ENCODE data around the gene USP49. TPM values are rescaled to one million over a fixed set of nuclear protein-coding genes. Genes with fewer than 3 reads are reported as not detected.
A peak's percentile ranks its signal among the peaks of the same experiment; 100 is the strongest.

Gene USP49
- total RNA-seq, 3 donors from 2014 or later (not counting 1 experiment from before 2014, with no cell fraction given) = 6.4 to 15.1 (median 11.5) TPM

- under 1% methylated on average over 87 of the region's 87 CpGs for WGBS (ENCODE audit: insufficient coverage)
- peaks cover 55 to 67% of the 10 kb centered on the region in 2 donors for H3K4me1 Mint-ChIP-seq
- Histone ChIP-seq H3K4me1 (ENCODE audit: control insufficient read depth, insufficient read depth, low read length) (peaks cover 61% of the 10 kb centered on the region), H3K9me3 (ENCODE audit: control insufficient read depth, insufficient read depth, low read length) (no peaks in the 10 kb centered on the region), H3K27me3 (ENCODE audit: control insufficient read depth, insufficient read depth, low read length) (no peaks in the 10 kb centered on the region), H3K36me3 (ENCODE audit: control insufficient read depth, insufficient read depth, low read length) (peaks cover 19% of the 10 kb centered on the region), H3K27ac (ENCODE audit: low read length) (peak within 1 kb of the TSS; percentile 62), H3K4me3 (ENCODE audit: low read length) (peak within 1 kb of the TSS; percentile 92)
- H3K27ac Mint-ChIP-seq = peak within 1 kb of the TSS; percentile 88 to 95
- peak; percentile 85 to 93 (median 90) for ATAC-seq
- no peaks in the 10 kb centered on the region for H3K9me3 Mint-ChIP-seq
- no peak for TF ChIP-seq CTCF (IDR thresholded peaks at IDR 0.05)
- H3K27me3 Mint-ChIP-seq (ENCODE audit: low read depth in 2 of 2) = no peaks in the 10 kb centered on the region
- H3K36me3 Mint-ChIP-seq = peaks cover 3% of the 10 kb centered on the region
- intact Hi-C loops (cut with micrococcal nuclease) = no loop called here
- peak within 1 kb of the TSS; percentile 97 for H3K4me3 Mint-ChIP-seq
- DNase-seq = peak; percentile 83 to 91
These were observed 46.3 kb upstream of the USP49 start, which contains the start of gene CCND3 for GRCh38 chr6:41941280-41942066. Gene CCND3 (minus strand): TSS chr6:41941808. CDS start chr6:41941649, 159 bp downstream.

DNA sequence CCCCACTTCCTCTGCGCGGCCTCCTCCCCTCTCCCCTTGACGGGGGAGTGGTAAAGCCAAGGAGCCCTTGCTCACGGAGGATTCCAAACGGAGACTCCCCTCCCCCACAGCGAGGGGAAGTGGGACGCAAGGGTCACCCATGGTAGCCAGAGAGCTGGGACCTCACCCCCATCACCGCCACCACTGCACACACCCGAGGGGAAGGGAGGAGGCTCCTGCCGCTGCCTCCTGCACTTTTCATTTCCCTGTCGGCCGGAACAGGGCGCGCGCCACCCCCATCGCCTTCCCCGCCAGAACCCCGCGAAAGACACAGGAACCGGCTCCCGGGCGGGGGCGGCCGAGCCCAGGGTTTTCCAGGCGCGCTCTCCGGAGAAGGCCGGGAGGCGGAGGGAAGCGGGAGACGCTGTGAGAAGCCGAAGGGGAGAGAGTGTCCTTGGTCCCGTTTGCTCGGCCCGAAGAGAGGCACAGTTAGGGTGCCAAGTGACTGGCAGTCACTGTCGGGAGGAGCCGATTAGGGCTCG is 45.6 kb upstream of the USP49 start:
- no peak for ATAC-seq
- no peak for TF ChIP-seq CTCF (IDR thresholded peaks at IDR 0.05)
- peak; percentile 38 to 68 for DNase-seq
- WGBS (ENCODE audit: insufficient coverage) = under 1% methylated on average over 34 of the region's 38 CpGs
- H3K27ac Mint-ChIP-seq = peak overlapping the region; percentile 88 to 95
- H3K36me3 ChIP-seq (ENCODE audit: control insufficient read depth, insufficient read depth, low read length) = peaks cover 23% of the 10 kb centered on the region
- peak overlapping the region; percentile 92 for H3K4me3 ChIP-seq (ENCODE audit: low read length)
- no peaks in the 10 kb centered on the region for H3K27me3 Mint-ChIP-seq (ENCODE audit: low read depth in 2 of 2)
- H3K4me3 Mint-ChIP-seq = peak overlapping the region; percentile 97
- no peaks in the 10 kb centered on the region for H3K27me3 ChIP-seq (ENCODE audit: control insufficient read depth, insufficient read depth, low read length)
- intact Hi-C loops (cut with micrococcal nuclease) = no loop called here
- peak overlapping the region; percentile 61 for H3K27ac ChIP-seq (ENCODE audit: low read length)
- no peaks in the 10 kb centered on the region for H3K9me3 Mint-ChIP-seq
- peaks cover 62% of the 10 kb centered on the region for H3K4me1 ChIP-seq (ENCODE audit: control insufficient read depth, insufficient read depth, low read length)
- H3K36me3 Mint-ChIP-seq = peaks cover 7% of the 10 kb centered on the region
- H3K9me3 ChIP-seq (ENCODE audit: control insufficient read depth, insufficient read depth, low read length) = no peaks in the 10 kb centered on the region
- peaks cover 58 to 70% of the 10 kb centered on the region in 2 donors for H3K4me1 Mint-ChIP-seq

DNA sequence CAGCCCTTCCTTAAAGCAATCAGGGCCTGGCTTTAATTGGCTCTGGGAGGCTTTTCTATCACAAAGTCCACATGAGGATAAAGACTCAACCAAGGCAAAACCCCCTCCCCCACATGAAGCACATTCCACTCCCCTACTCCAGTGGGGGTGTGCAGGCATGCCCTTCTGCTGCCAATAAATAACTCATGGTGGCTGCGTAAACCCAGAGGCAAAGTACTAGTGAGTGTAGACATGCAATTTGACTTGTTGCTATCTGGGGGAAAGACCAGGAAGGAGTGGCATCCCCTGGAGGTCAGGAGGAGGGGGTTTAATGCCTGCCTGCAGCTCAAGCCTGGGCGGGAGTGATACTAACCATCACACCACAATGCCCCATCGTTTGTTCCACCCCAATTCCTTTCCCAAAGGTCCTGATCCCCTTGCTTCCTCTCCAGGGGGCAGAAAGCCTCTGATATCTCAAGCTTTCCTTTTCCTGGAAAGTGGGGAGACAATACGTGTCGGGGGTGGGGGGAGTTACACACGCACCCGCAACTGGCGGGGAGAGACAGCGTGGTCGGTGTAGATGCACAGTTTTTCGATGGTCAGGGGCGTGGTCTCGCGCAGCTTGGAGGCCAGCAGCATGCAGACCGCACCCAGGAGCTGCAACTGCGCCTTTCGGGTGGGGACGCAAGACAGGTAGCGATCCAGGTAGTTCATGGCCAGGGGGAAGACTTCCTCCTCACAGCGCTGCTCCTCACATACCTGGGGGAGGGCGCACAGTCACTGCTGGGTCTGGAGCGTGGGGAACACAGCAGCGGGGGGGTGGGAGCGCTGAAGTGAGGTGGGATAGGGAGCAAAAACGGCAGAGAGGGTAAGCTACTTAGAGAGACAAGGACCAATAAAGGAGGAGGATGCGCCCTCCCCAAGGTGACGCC is 44.9 kb upstream of the USP49 start:
- peak overlapping the region; percentile 88 to 95 for H3K27ac Mint-ChIP-seq
- peaks cover 30% of the 10 kb centered on the region for H3K36me3 ChIP-seq (ENCODE audit: control insufficient read depth, insufficient read depth, low read length)
- H3K27me3 ChIP-seq (ENCODE audit: control insufficient read depth, insufficient read depth, low read length) = no peaks in the 10 kb centered on the region
- no peak for TF ChIP-seq CTCF (IDR thresholded peaks at IDR 0.05)
- peaks cover 60 to 70% of the 10 kb centered on the region in 2 donors for H3K4me1 Mint-ChIP-seq
- ATAC-seq = no peak
- WGBS (ENCODE audit: insufficient coverage) = 7% methylated on average over 24 of the region's 27 CpGs
- peaks cover 69% of the 10 kb centered on the region for H3K4me1 ChIP-seq (ENCODE audit: control insufficient read depth, insufficient read depth, low read length)
- peak overlapping the region; percentile 92 for H3K4me3 ChIP-seq (ENCODE audit: low read length)
- H3K9me3 Mint-ChIP-seq = no peaks in the 10 kb centered on the region
- H3K27ac ChIP-seq (ENCODE audit: low read length) = peak overlapping the region; percentile 61
- no peaks in the 10 kb centered on the region for H3K27me3 Mint-ChIP-seq (ENCODE audit: low read depth in 2 of 2)
- H3K9me3 ChIP-seq (ENCODE audit: control insufficient read depth, insufficient read depth, low read length) = no peaks in the 10 kb centered on the region
- H3K36me3 Mint-ChIP-seq = peaks cover 7% of the 10 kb centered on the region
- peak overlapping the region; percentile 97 for H3K4me3 Mint-ChIP-seq
- peak; percentile 25 to 31 for DNase-seq
- intact Hi-C loops (cut with micrococcal nuclease) = loop anchor here (5.0 kb wide), 2 partner anchors 32 to 208 kb away; no protein-coding TSS in a partner anchor

All from natural killer cell (primary cell).